Bronchial epithelial cell (primary cell): ENCODE results near the gene PARS2. TPM values are rescaled to one million over a fixed set of nuclear protein-coding genes. Genes with fewer than 3 reads are reported as not detected.
A peak's percentile ranks its signal among the peaks of the same experiment; 100 is the strongest.

Experiments used
- DNase-seq: peaks from one replicate; pipeline ENCODE4 v3.0.0-alpha.2; 2010; ENCODE audit warnings: low read depth
- FAIRE-seq: peaks from 2 replicates; lab custom pipeline; 2011; peaks lifted over from hg19 to GRCh38; lab: Jason Lieb, UNC
- H3K27me3 ChIP-seq: 2 replicates; pipeline ENCODE4 v1.5.1; 2011; ENCODE audit warnings: low read length; ENCODE audit not compliant: control insufficient read depth, insufficient read depth
- H3K36me3 ChIP-seq: 2 replicates; pipeline ENCODE4 v1.5.1; 2011; ENCODE audit warnings: low read length; ENCODE audit not compliant: control insufficient read depth, insufficient read depth
- H3K4me3 ChIP-seq: 2 replicates; pipeline ENCODE4 v1.5.1; 2011; ENCODE audit warnings: mild to moderate bottlenecking, low read depth, low read length, control low read depth
- CTCF ChIP-seq: IDR thresholded peaks from 2 replicates; pipeline ENCODE4 v1.5.1; 2011; ENCODE audit warnings: mild to moderate bottlenecking, moderate library complexity, low read length, control low read depth, inconsistent platforms; ENCODE audit not compliant: insufficient read depth, severe bottlenecking
- total RNA-seq: library from RNA; depleted of rRNA; stranded (reverse); fragments of >200 nt; gene quantifications from 2 replicates; pipeline ENCODE4 v1.2.1, GENCODE V29; 2014

PARS2 gene
- total RNA-seq, 1 donor from 2014 or later: 5.3 TPM

DNA sequence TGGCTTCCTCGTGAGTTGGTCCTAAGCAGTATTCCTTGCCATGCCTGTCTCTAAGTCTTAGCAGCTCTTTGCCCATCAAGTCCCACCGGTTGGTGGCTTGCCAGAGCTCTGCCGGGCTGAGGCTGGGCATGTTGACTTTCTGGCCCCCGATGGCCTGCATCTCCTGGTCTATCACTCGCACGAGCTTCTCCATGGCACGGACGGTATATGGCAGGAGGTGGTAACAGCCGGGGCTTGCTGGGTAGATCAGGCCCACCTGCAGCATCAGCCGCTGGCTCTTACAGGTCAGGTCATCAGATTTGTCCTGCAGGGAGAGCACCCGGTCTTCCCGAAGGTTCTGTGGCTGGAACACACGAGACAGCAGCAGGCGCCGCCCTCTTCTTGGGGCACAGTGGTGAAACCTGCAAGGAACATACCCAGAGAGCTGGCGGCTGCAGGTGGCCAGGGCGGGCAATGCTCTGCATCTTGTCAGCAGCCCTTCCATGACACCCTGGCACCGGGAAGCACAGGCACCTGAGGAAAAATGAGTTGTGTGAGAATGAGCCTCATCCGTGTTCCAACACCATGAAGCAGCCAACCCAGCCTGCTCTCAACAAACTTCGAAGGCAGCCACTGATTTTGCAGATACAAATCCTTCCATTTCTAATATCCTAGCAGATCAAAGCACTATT is 5.5 kb downstream of the PARS2 start:
- H3K36me3 ChIP-seq: peaks cover 13% of the 10 kb centered on the region
- H3K27me3 ChIP-seq: no peaks in the 10 kb centered on the region
- TF ChIP-seq CTCF: no peak
- FAIRE-seq (no peak), DNase-seq (no peak)
- H3K4me3 ChIP-seq: no peak overlapping the region

DNA sequence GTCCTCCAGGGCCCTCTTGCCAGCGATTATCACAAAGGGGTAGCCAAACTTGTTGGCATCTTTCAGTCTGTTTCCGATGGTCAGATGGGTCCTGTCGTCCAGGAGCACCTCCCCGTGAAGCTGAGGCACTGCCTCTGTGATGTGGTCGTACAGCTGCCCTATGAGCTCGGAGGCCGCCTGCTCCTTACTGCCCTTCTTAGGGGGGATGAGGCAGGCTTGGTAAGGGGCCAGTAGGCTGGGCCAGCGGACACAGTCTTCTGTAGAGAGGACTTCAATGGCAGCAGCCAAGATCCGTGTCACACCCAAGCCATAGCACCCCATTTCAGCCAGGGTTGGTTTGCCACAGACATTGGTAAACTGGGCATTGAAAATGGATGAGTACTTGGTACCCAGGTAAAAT is 6.5 kb downstream of the PARS2 start:
- Histone ChIP-seq H3K4me3 (no peak overlapping the region), H3K36me3 (peaks cover 13% of the 10 kb centered on the region), H3K27me3 (no peaks in the 10 kb centered on the region)
- FAIRE-seq (peak; percentile 64), DNase-seq (no peak)
- no peak for TF ChIP-seq CTCF

DNA sequence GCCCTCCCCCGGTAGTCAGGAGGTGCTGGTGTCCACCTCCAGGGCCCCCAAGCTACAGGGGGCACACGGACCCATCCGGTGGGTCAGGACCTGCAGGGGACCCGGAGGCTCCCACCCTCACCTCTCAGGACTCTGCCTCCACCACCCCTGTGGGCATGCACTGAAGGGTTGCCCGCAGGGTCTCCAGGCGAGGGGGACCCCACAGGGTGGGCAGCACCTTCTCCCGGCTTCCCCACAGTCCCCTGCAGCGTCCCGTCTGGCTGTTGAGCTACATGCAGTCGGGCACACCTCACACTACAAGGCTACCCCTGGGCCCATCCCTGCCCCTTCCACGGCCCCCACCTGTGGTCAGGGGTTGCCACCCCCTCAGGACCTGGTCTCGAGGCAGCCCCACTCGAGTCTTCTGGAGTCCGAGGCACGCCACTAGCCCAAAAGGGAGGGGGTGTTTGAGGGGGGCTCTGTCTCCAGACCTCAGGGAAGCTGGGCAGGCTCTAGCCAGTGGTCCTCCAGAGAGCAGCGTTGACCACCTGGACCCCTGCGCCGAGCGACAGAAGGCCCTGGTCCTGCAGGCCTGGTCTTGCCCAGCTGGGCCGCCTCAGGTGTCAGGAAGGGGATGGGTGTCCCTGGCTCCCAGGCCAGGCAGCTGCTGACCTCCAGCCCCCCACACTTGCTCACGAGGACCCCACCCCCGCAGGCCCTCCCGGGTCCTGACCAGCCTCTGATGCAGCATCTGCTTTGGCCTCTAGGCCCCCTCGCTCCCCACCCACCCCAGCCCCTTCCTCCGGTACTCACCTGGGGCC is 9.6 kb downstream of the PARS2 start:
- no peak for TF ChIP-seq CTCF
- peak; percentile 92 for FAIRE-seq

DNA sequence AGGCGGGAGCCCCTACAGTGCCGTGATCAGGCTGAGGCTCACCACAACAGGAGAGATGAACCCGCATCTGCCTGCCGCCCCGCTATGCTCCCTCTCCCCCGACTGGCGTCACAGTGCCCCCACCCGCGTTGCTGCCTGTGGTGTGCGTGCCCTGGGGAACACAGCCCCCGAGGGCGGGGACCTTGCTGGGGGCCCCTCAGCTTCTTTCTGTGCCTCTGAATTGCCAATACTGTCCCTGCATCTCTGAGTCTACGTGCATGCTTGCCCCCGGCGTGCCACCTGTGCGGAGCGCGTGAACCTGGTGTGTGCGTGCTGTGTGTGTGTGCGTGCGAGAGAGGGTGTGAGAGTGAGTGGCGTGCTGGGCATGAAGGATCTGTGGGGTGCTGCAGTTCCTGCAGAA is 10.3 kb downstream of the PARS2 start:
- no peak for TF ChIP-seq CTCF
- FAIRE-seq (no peak), DNase-seq (no peak)
- H3K27me3 ChIP-seq: peaks cover 2% of the 10 kb centered on the region
- peaks cover 13% of the 10 kb centered on the region for H3K36me3 ChIP-seq
- no peak overlapping the region for H3K4me3 ChIP-seq

More for the DNA sequence above, 9.6 kb downstream of the PARS2 start:
- Histone ChIP-seq H3K4me3 (no peak overlapping the region), H3K36me3 (peaks cover 13% of the 10 kb centered on the region), H3K27me3 (no peaks in the 10 kb centered on the region)
- no peak for DNase-seq

- TF ChIP-seq CTCF: no peak
- H3K27me3 ChIP-seq: peaks cover 2% of the 10 kb centered on the region
- no peak overlapping the region for H3K4me3 ChIP-seq
- FAIRE-seq (no peak), DNase-seq (no peak)
- H3K36me3 ChIP-seq: no peaks in the 10 kb centered on the region
Observed at GRCh38 chr1:54751426-54751825, 12.9 kb downstream of the PARS2 start.
